ENCODE measurements around the gene YWHAG.
"Not testable (repeated sequence)": the region's sequence is repeated elsewhere in the genome, so short reads cannot be mapped to it uniquely, and the experiment has no call there.

The YWHAG gene

DNA sequence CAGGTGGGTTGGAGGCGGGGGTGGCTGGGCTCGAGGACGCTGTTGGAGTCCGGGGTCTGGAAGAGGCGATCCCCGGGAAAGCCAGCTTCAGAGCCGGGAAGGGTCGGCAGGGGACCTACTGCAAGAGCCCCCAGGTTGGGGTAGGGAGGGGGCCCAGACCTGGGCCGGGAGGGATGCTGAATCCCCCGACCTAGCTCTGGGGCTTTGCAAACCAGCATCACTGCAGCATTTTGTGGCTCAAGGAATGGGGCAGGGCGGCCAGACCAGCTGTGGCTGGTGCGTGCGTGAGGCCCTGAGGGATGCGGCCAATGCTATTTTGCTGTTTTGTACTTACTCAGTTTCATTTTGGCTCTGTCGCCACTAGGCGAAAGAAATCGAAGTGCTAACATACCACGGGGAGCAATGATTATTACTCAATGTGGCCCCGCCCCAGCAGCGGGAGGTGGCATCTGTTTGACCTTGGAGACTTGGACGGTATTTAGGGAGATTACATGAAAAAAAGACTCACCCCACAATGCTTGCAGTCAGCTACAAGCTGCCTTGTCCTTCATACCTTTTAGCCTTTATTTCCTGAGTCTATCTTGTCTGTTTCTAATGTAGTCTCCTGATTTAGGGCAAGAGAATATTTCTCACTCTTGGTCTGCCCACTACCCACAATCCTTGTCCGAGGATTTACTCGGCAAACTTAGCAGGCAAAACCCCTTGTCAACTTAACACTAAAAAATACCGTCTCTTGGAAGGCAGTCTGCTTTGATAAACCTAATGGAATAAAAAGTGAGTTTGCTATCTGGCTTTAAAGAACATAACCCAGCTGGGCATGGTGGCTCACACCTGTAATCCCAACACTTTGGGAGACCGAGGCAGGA lies 40.1 kb downstream of the YWHAG start:
- DNase-seq (ENCODE audit: low spot score) = peak; percentile 68

DNA sequence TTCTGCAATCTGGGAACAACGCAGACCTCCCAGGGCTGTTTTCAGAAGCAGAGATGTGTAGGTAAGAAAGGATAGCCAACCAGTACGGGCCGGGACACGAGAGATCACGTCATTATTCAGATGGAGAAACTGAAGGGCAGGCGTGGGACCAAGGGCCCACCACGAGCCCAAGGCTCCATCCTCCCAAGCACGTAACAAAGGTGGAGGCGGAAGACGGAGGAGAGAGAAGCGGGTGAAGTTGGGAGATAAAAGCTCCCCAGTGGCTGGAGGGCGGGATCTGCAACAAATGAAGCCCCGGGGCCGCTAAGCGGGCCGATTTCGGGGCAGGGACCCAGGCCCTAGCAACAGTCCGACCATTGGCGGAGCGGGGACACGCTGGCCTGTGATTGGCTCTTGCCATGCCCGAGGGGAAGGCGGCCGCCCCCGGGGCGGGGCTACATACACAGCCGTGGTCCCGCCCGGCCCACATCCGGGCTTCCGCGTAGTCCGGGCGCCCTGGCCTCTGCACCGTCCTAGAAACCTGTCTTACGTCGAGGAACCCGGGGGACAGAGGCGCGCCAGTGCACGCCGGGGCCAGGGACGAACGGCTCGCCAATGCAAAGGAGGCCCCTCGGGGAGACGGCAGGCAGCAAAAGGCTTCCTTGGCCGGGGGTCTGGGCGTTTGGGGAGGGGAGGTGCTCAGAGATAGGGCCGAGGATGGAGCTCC lies 40.9 kb downstream of the YWHAG start:
- peak; percentile 98 for DNase-seq (ENCODE audit: low spot score)

DNA sequence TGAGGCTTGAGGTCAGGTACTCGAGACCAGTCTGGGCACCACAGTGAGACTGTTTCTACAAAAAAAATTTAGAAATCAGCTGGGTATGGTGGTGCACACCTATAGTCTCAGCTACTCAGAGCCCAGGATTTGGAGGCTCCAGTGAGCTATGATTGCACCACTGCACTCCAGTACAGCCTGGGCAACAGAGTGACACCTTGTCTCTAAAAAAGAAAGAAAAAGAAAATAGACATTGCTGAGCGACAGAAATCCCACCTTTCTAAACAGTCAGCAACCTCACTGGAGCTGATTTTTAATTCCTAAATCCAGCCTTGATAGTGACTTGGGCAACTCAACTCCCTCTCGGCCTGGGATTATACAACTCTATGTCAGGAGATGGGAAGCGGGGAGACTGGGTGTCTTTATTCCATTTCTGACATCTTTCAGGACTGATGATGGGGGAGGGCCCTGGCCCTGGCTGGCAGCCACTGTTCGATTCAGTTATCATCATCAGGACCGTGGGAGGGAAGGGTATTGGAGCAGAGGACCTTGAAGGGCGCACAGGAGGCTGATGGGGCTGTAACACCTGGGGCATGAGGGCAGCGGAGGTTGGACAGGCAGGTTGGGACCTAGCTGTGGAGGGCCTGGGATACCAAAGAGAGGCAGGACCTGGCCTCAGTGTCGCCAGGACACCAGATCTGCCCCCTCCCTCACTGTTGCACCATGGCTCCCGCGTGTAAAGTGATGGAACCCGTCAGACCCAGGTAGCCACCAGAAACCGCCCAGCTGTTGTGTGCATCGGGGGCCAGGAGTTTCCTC lies 41.6 kb downstream of the YWHAG start:
- DNase-seq (ENCODE audit: low spot score) = no peak

DNA sequence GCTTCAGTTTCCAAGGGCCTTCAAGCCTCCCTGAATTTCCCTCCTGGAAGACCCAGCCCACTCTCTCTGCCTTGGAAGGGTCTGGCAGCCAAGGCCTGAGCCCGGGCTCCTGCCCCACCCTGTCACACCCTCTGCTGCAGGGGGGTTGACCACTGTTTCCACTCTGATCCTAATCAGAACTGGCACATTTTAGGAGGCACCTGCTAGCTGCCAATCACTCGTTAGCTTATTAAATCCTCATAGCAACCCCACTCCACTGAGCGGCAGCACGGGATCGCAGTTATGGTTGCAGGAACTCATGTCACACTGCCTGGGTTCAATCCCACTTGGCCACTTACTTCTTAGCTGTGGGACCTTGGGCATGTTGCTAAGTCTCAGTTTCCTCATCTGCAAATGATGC lies 43.4 kb downstream of the YWHAG start:
- DNase-seq (ENCODE audit: low spot score) = no peak

DNA sequence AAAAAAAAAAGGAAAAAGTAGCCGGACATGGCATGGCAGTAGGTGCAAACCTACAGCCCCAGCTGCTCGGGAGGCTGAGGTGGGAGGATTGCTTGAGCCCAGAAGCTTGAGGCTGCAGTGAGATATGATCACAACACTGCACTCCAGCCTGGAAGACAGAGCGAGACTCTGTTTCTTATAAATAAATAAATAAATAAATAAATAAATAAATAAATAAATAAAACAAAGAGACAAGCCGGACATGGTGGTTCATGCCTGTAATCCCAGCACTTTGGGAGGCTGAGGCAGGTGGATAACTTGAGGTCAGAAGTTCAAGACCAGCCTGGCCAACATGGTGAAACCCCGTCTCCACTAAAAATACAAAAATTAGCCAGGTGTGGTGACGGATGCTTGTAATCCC lies 44.1 kb downstream of the YWHAG start:
- not testable (repeated sequence) for DNase-seq (ENCODE audit: low spot score)

DNA sequence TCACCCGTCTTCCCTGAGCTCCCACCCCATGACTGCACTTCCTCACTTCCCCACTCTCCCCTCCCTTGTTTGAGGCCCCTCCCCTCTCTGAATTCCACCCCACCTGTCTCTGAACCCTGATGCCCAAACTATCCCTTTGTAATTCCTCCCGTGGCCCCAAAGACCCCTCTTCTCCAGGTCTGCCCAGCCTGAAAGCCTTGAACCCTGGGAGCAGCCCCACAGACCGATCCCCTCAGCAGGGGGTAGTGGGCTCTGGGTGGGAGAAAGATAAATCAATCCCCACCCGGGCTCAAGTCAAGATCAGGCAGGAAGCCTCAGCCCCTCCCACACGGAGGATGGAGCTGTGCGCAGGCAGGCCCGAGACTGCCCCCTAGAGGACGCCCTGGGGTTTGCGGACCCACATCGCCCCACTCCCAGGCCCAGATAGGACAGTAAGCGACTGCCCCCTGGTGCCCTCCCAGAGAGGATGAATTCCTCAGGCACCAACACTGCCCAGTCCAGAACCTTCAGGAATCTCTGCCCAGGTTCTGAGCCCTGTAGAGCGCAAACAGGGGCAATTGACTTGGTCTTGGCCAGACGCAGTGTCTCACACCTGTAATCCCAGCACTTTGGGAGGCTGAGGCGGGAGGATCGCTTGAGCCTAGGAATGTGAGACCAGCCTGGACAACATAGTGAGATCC lies 44.6 kb downstream of the YWHAG start:
- DNase-seq (ENCODE audit: low spot score) = peak; percentile 95

DNA sequence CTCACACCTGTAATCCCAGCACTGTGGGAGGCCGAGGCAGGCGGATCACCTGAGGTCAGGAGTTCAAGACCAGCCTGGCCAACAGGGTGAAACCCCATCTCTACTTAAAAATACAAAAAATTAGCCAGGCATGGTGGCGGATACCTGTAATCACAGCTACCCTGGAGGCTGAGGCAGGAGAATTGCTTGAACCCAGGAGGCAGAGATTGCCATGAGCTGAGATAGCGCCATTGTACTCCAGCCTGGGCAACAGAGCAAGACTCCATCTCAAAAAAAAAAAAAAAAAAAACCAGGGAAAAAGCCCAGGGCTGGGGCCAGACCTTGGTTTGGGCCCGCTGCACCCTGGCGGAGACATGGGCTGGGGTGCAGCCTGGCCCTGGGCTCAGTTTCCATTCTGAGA lies 47.0 kb downstream of the YWHAG start:
- DNase-seq (ENCODE audit: low spot score) = not testable (repeated sequence)

DNA sequence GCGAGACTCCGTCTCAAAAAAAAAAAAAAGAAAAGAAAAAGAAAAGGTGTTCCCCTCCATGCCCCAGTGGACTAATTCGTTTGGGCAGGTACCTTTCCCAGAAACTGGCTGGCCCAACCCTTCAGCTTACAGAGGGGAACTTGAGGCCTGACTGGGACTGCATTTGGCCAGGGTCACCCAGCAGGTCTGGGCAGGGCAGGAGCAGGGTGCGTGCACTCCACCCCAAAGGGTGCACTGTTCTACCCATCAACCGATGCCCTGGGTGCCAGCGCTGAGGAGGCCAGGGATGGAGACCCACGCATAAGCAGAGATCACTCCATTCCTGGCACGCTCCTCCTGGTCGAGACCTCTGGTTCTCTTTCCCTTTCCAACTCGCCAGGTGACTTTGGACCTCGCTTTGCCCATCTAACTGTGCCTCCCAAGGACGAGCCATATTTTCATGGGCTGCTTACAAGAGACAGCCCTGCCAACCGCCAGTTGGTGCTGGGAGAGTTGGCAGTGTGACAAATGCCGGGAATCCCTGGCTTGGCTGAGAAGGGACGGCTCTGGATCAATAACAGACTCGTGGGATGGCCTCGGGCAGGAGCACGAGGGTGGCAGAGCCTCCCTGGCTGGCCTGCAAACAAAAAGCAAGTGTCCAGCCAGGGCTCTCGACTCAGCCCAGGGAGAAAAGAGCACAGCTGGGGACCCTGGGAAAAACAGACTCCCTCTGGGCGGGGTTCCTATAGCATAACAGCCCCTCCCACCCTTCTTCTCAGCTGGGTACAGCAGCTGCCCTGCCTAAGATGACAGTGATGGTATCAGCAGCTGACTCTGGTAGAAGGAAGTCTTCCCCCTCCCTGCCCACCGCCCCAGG lies 48.5 kb downstream of the YWHAG start:
- DNase-seq (ENCODE audit: low spot score) = peak; percentile 68

DNA sequence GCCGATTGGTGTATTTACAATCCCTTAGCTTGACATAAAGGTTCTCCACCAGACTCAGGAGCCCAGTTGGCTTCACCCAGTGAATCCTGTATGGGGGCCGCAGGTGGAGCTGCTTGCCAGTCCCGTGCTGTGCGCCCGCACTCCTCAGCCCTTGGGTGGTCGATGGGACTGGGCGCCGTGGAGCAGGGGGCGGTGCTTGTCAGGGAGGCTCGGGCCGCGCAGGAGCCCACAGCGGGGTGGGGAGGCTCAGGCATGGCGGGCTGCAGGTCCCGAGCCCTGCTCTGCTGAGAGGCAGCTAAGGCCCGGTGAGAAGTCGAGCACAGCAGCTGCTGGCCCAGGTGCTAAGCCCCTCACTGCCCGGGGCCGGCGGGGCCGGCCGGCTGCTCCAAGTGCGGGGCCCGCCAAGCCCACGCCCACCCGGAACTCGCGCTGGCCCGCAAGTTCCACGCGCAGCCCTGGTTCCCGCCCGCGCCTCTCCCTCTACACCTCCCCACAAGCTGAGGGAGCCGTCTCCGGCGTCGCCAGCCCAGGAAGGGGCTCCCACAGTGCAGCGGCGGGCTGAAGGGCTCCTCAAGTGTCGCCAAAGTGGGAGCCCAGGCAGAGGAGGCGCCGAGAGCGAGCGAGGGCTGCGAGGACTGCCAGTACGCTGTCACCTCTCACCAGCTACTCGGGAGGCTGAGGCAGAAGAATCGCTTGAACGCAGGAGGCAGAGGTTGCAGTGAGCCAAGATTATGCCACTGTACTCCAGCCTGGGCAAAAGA lies 49.3 kb downstream of the YWHAG start:
- DNase-seq (ENCODE audit: low spot score) = not testable (repeated sequence)

DNA sequence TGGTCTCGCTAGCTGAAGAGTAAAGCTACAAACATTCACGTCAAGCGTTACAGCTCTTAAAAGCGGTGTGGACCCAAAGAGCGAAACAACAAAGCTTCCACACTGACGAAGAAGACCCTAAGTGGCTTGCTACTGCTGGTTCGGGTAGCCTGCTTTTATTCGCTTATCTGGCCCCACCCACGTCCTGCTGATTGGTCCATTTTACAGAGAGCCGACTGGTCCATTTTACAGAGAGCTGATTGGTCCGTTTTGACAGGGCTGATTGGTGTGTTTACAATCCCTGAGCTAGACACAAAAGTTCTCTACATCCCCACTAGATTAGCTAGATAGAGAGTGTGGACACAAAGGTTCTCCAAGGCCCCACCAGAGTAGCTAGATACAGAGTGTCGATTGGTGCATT lies 49.9 kb downstream of the YWHAG start:
- not testable (repeated sequence) for DNase-seq (ENCODE audit: low spot score)

DNA sequence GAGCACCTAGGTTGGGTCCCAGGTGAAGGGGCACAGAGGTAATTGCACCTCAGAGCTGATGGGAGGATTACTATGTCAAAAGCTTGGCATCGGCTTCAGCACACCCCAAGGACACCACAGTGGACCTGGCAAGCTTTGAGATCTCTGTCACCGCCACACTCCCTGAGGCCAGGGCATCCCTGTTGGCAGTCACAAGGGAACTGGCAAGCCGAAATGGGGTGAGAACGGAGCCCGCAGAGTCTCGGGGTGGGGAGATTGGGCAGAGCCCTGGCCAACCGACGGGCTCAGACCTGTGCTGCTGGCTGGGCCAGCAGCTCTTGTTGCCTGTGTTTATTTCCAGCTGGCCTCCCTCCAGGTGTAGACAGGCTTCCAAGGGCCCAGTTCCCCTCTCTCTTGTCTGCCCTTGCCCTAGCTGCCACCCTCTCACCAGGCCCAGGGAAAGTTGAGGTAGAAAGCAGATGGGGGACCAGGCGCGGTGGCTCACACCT lies 53.9 kb downstream of the YWHAG start:
- peak; percentile 82 for DNase-seq (ENCODE audit: low spot score)

DNA sequence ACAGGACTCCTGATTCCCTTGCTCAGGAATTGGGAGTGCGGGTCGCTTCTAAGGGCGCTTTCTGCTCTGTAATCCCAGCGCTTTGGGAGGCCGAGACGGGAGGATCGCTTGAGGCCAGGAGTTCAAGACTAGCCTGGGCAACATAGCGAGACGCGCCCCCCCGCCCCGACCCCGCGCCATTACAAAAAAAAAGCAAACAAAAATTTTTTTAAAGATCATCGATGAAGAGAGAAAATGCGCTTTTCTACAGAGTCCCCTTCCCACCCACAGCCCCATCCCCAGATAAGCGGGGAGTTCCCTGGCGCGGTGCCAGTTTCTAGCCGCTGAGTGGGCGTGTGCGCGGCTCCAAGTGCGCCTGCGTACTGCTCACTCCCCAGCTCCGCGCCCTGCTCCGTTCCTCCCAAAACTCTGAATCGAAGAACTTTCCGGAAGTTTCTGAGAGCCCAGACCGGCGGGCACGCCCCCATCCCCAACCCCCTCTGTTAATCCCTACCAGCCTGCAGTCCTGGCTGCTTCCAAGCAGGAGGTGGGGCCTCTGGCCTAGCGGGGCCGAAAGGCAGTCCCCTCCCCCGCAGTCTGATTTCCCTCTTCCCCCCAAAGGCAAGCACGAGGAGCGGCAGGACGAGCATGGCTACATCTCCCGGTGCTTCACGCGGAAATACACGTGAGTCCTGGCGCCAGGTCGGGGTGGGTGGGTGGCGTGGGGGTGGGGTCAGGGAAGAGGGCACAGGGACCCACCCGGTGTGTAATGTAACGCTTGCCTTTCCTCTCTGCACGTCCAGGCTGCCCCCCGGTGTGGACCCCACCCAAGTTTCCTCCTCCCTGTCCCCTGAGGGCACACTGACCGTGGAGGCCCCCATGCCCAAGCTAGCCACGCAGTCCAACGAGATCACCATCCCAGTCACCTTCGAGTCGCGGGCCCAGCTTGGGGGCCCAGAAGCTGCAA lies 55.3 kb downstream of the YWHAG start:
- peak; percentile 69 for DNase-seq (ENCODE audit: low spot score)

DNA sequence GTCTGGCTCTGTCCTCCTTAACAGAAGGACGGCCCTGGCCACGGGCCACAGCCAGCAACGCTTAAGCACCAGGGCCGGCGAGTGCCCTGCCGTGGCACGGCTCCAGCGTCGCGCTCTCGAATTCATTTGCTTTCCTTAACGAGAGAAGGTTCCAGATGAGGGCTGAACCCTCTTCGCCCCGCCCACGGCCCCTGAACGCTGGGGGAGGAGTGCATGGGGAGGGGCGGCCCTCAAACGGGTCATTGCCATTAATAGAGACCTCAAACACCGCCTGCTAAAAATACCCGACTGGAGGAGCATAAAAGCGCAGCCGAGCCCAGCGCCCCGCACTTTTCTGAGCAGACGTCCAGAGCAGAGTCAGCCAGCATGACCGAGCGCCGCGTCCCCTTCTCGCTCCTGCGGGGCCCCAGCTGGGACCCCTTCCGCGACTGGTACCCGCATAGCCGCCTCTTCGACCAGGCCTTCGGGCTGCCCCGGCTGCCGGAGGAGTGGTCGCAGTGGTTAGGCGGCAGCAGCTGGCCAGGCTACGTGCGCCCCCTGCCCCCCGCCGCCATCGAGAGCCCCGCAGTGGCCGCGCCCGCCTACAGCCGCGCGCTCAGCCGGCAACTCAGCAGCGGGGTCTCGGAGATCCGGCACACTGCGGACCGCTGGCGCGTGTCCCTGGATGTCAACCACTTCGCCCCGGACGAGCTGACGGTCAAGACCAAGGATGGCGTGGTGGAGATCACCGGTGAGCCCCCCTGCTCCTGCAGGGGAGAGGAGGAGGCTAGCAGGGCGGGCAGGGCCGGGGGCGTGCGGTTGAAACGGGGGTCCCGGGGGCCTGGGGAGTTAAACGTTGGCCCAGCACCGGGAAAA lies 56.2 kb downstream of the YWHAG start, which contains the start of gene HSPB1:
Gene HSPB1 (plus strand): TSS at position 327 of the 855 bp plus-strand sequence. CDS start 40 bp downstream, at position 367.
- DNase-seq (ENCODE audit: low spot score) = peak; percentile 81

DNA sequence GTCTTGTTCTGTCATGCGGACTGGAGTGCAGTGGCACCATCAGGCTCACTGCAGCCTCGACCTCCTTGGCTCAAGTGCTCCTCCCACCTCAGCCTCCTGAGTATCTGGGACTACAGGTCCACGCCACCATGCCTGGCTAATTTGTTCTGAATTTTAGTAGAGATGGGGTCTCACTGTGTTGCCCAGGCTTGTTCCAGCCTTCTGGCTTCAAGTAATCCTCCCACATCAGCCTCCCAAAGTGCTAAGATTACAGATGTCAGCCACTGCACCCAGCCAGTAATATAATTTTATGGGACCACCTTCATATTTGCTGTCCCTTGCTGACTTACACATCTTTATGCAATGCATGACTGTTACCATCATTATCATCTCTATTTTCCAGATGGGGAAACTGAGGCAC lies 57.8 kb downstream of the YWHAG start:
- DNase-seq (ENCODE audit: low spot score) = no peak

DNA sequence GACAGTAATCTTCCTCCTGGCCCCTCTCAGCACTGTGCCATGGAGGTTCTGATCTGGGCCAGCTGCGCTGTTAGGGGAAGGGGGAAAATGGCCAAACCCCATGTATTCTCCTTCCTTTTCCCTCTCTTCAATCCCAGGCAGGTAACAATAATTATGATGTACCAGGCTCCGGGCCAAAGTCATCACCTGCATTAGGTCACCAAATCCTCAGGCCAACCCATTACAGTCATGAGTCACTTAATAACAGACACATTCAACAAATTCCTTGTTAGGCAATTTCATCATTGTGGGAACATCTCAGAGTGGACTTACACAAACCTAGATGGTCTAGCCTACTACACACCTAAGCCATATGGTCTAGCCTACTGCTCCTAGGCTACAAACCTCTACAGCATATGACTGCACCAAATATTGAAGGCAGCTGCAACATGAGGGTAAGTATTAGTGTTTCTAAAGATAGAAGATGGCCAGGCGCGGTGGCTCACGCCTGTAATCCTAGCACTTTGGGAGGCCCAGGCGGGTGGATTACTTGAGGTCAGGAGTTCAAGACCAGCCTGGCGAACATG lies 58.5 kb downstream of the YWHAG start:
- no peak for DNase-seq (ENCODE audit: low spot score)

DNA sequence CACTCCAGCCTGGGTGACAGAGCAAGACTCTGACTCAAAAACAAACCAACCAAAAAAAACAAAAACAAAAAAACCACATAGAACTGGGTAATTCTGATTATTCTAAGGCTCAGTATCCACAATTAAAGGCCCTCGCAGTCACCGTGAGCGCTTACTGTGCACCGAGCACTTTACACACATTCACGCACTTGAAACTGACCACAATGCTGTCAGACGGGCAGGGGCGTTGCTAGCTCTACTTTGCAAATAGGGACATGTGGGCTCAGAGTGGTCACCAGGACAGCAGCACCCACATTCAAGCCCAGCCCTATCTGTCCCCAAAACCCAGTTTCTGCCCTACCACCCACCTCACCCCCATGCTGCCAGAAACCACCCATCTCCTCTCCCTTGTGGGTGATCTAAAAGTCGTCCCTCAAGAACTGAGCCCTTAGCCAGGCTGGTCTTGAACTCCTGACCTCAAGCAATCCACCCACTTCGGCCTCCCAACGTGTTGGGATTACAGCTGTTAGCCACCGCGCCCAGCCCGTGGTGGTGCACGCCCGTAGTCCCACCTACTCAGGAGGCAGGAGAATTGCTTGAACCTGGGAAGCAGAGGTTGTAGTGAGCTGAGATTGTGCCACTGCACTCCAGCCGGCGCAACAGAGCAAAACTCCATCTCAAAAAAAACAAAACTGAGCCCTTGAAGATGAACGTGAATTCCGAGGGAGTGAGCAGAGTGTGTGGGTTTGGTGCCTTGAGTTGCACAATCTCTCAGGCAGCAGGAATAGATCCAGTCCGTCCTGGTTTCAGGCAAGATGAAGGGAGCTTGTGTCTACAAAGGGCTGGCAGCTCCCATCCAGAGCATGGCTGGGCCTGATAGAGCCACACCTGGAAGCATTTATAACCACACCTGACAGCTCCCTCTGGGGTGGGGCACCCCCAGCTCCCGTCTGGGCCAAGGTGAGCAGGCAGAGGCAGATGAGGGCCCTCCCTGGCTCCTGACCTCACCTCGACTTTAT lies 61.7 kb downstream of the YWHAG start:
- DNase-seq (ENCODE audit: low spot score) = no peak

Measured in globus pallidus (tissue), 1 donor.